K562 (cell line): Measurements from ENCODE around the gene B3GALT6. TPM values are rescaled to one million over a fixed set of nuclear protein-coding genes. Genes with fewer than 3 reads are reported as not detected.

Experiments used
- ATAC-seq: fragments of 200-7000 bp; cut with Tn5 transposase; 3 replicates; pipeline ENCODE4 v1.9.1; 2020; ENCODE audit warnings: moderate library complexity
- BruUV-seq: library from RNA; stranded (reverse); fragments of 400-500 nt; replicated peaks from 2 replicates; lab custom pipeline; 2021; lab: Mats Ljungman, UMichigan
- CTCF ChIA-PET: fragments of 300-600 bp; formaldehyde crosslinking; extraction: SDS; loops from one replicate; lab custom pipeline; 2021; ENCODE audit warnings: low intra/inter-chr PET ratio; lab: Yijun Ruan, JAX
- POLR2A ChIA-PET: fragments of 300-600, 350-650 bp; sonication (Branson Sonifier 250); formaldehyde crosslinking; extraction: SDS; loops from one replicate; lab custom pipeline; 2021; ENCODE audit warnings: antibody characterized with exemption, inconsistent platforms; lab: Yijun Ruan, JAX
- DNase-seq, 4 experiments: peaks; one replicate each; pipeline versions ENCODE4 v3.0.0 to v3.0.0-alpha.2; 2011 to 2018; ENCODE audit warnings: low spot score in 3 of 4, mixed read lengths in 3 of 4; ENCODE audit errors: extremely low read depth in 1 of 4
- FAIRE-seq: peaks from 2 replicates; lab custom pipeline; 2011; peaks lifted over from hg19 to GRCh38; lab: Jason Lieb, UNC
- H2AFZ ChIP-seq: 2 replicates; pipeline ENCODE4 v1.6.0; 2011; ENCODE audit warnings: low read depth, low read length, control low read depth, inconsistent platforms
- H3K27ac ChIP-seq: fragments of 200-600 bp; 3 replicates; pipeline ENCODE4 v1.8.0; 2011; ENCODE audit warnings: low read depth, mild to moderate bottlenecking, control low read depth, inconsistent platforms, low read length, moderate library complexity, mixed read lengths; ENCODE audit errors: extremely low read depth
- H3K27me3 ChIP-seq, 2 experiments: fragments of 300-600 bp in 1 of 2; 2 replicates in 1 of 2; 3 replicates in 1 of 2; pipeline versions ENCODE4 v1.6.0 to v1.8.0; 2011; ENCODE audit warnings: inconsistent platforms in 2 of 2, low read length in 2 of 2, mild to moderate bottlenecking in 1 of 2, mixed read lengths in 1 of 2, moderate library complexity in 1 of 2; ENCODE audit not compliant: control insufficient read depth in 2 of 2, insufficient read depth in 2 of 2
- H3K36me3 ChIP-seq: fragments of 300-600 bp; 3 replicates; pipeline ENCODE4 v1.8.0; 2011; ENCODE audit warnings: mild to moderate bottlenecking, low read length, inconsistent platforms; ENCODE audit not compliant: control insufficient read depth, insufficient read depth
- H3K4me1 ChIP-seq, 2 experiments: fragments of 200-600 bp in 1 of 2; replicated peaks in 1 of 2; 2 replicates in 1 of 2; 3 replicates in 1 of 2; pipeline versions ENCODE4 v1.5.1 to v1.8.0; 2011; ENCODE audit warnings: inconsistent platforms in 2 of 2, low read length in 2 of 2, mild to moderate bottlenecking in 1 of 2, mixed read lengths in 1 of 2, moderate library complexity in 1 of 2; ENCODE audit not compliant: control insufficient read depth in 2 of 2, insufficient read depth in 2 of 2
- H3K4me2 ChIP-seq: 2 replicates; pipeline ENCODE4 v1.6.1; 2011; ENCODE audit warnings: low read length, control low read depth, inconsistent platforms, mixed read lengths; ENCODE audit not compliant: insufficient read depth
- H3K4me3 ChIP-seq: fragments of 200-600 bp; sonication (generic), shearing (Covaris generic); 2 replicates; pipeline ENCODE4 v1.5.1; 2016; ENCODE audit warnings: control low read depth, inconsistent platforms
- H3K79me2 ChIP-seq: fragments of 200-600 bp; 3 replicates; pipeline ENCODE4 v1.8.0; 2011; ENCODE audit warnings: low read length, inconsistent platforms; ENCODE audit not compliant: control insufficient read depth, insufficient read depth
- H3K9ac ChIP-seq, 2 experiments: 2 replicates each; pipeline versions ENCODE4 v1.6.0 to v1.6.1; 2011; ENCODE audit warnings: low read depth in 2 of 2, low read length in 2 of 2, control low read depth in 1 of 2, inconsistent platforms in 1 of 2, mild to moderate bottlenecking in 1 of 2, mixed read lengths in 1 of 2; ENCODE audit not compliant: insufficient read depth in 1 of 2
- H3K9me1 ChIP-seq: one replicate; pipeline ENCODE4 v1.6.0; 2011; ENCODE audit warnings: inconsistent platforms, mild to moderate bottlenecking, low read length, moderate library complexity; ENCODE audit not compliant: control insufficient read depth, insufficient read depth
- H3K9me3 ChIP-seq: replicated peaks from 2 replicates; pipeline ENCODE4 v1.5.1; 2011; ENCODE audit warnings: low read depth, low read length, inconsistent platforms; ENCODE audit not compliant: control insufficient read depth, insufficient read depth
- H4K20me1 ChIP-seq: replicated peaks from 2 replicates; pipeline ENCODE4 v1.6.1; 2011; ENCODE audit warnings: low read length, inconsistent platforms, mixed read lengths; ENCODE audit not compliant: control insufficient read depth, insufficient read depth
- EGR1 ChIP-seq: fragments of 450-650 bp; conservative IDR thresholded peaks from 2 replicates; pipeline ENCODE4 v1.6.1; 2017; ENCODE audit warnings: mild to moderate bottlenecking
- FIP1L1 ChIP-seq: fragments of 200-400 bp; formaldehyde crosslinking; IDR thresholded peaks from 2 replicates; pipeline ENCODE4 v1.6.1; 2018; ENCODE audit warnings: mild to moderate bottlenecking, low read depth, low read length; ENCODE audit not compliant: poor library complexity, severe bottlenecking
- GATAD2A ChIP-seq: fragments of 450-650 bp; IDR thresholded peaks from 2 replicates; pipeline ENCODE4 v1.6.1; 2017
- POLR2G ChIP-seq: fragments of 200-400 bp; formaldehyde crosslinking; IDR thresholded peaks from 2 replicates; pipeline ENCODE4 v1.6.1; 2017; ENCODE audit warnings: low read depth, mild to moderate bottlenecking, antibody characterized with exemption, low read length, moderate library complexity
- USF1 ChIP-seq: sonication (generic); formaldehyde crosslinking; IDR thresholded peaks from 2 replicates; pipeline ENCODE4 v1.9.0; 2022; ENCODE audit warnings: mild to moderate bottlenecking, missing genetic modification reagents
- WGBS: fragments of 100-300 bp; shearing (Covaris generic); methylation state at CpG from one replicate; pipeline ENCODE4 v1.1.6; 2016; ENCODE audit warnings: low coverage, mixed read lengths; ENCODE audit not compliant: insufficient coverage; ENCODE audit errors: missing lambda C conversion rate; 5-methylcytosine and 5-hydroxymethylcytosine counted together
- in situ Hi-C: fragments of 300-500 bp; cut with MboI; formaldehyde crosslinking; loops from 4 replicates; pipeline ENCODE4 v1.15.0; 2018; ENCODE audit warnings: inconsistent platforms, mixed read lengths
- intact Hi-C: fragments of 100-400 bp; cut with micrococcal nuclease; formaldehyde crosslinking; loops from 2 replicates; pipeline ENCODE4 v1.14.2; 2022
- polyA plus RNA-seq, 8 experiments: library from polyadenylated mRNA; depleted of rRNA in 4 of 8; stranded (reverse) in 5 of 8; unstranded in 3 of 8; fragments of >200 nt; fragmentation: Nextera tagmentation in 2 of 8; fragmentation: Illumina TruSeq in 1 of 8; extraction: Ambion mirVana in 2 of 8; extraction: Trizol in 1 of 8; gene quantifications; 2 replicates each; pipeline versions ENCODE4 v1.2.1 to v1.2.3, GENCODE V29; 2011 to 2014; ENCODE audit warnings: inconsistent platforms in 1 of 8, missing spikeins in 1 of 8
- total RNA-seq, 7 experiments: library from RNA; depleted of rRNA in 6 of 7; stranded (reverse); fragments of >200 nt in 6 of 7; fragmentation: Illumina TruSeq in 2 of 7; extraction: Trizol in 2 of 7; gene quantifications; 2 replicates each; pipeline versions ENCODE4 v1.2.1 to v1.2.3, GENCODE V29; 2011 to 2021; ENCODE audit warnings: low replicate concordance in 1 of 7

Gene B3GALT6
- total and polyA plus RNA-seq, 9 of the 15 experiments (the other 6 are each of a cell fraction or from before 2014, with no cell fraction given) = 0.68 to 29.8 (median 9.9) TPM

- 75% methylated on average over 24 of the region's 25 CpGs for WGBS
- Histone ChIP-seq H3K4me1 (peaks cover 0 to 57% of the 10 kb centered on the region in 2 experiments; a peak in 3 of 5 replicates), H3K27me3 (no peaks in the 10 kb centered on the region), H3K27ac (no peak overlapping the region), H3K9me3 (no peaks in the 10 kb centered on the region), H3K9ac (peak overlapping the region in 1 of 2 experiments; percentile 20; a peak in 1 of 4 replicates), H3K9me1 (no peaks in the 10 kb centered on the region), H3K79me2 (no peaks in the 10 kb centered on the region), H2AFZ (no peak overlapping the region), H3K4me2 (no peak overlapping the region), H3K36me3 (peaks cover 7% of the 10 kb centered on the region; the same call in 1 of the 3 replicates), H4K20me1 (no peaks in the 10 kb centered on the region), H3K4me3 (no peak overlapping the region)
- no TSS peak for BruUV-seq
- ATAC-seq (no peak), DNase-seq (no peak), FAIRE-seq (no peak)
- POLR2A ChIA-PET = interaction anchor here (0.6 kb wide), 1 partner anchor 89 kb away, joined by 4 read pairs; no protein-coding TSS in a partner anchor
- CTCF ChIA-PET = no interaction called here
- intact Hi-C loops = no loop called here
- in situ Hi-C loops = no loop called here
- TF ChIP-seq FIP1L1 = peak; percentile 21
- TF ChIP-seq POLR2G = peak; percentile 28
- TF ChIP-seq USF1 (CRISPR knock-in tag) = no peak
- no peak for TF ChIP-seq GATAD2A
- TF ChIP-seq EGR1 = no peak
- TF ChIP-seq, all 486 proteins: peak for 2
These were observed 15.4 kb downstream of the B3GALT6 start for GRCh38 chr1:1247341-1247913.
